K562 (cell line): ENCODE measurements around the gene SRGAP2C.
"Not testable (repeated sequence)": the region's sequence is repeated elsewhere in the genome, so short reads cannot be mapped to it uniquely, and the experiment has no call there.

ENCODE experiments used
- FOXJ2 ChIP-seq: fragments of 200-800 bp; sonication (Bioruptor generic); IDR thresholded peaks from 2 replicates; pipeline ENCODE4 v1.6.1; 2016; ENCODE audit warnings: missing genetic modification characterization, missing compliant biosample characterization
- KLF1 ChIP-seq: fragments of 450-650 bp; IDR thresholded peaks from 2 replicates; pipeline ENCODE4 v1.6.1; 2016; ENCODE audit warnings: missing genetic modification characterization, missing compliant biosample characterization
- NR2C1 ChIP-seq, 2 experiments: fragments of 450-650 bp; IDR thresholded peaks; 2 replicates each; pipeline ENCODE4 v1.6.1; 2017; ENCODE audit warnings: mild to moderate bottlenecking in 2 of 2, antibody characterized with exemption in 1 of 2, inconsistent platforms in 1 of 2, missing compliant biosample characterization in 1 of 2, missing genetic modification characterization in 1 of 2
- RBM39 ChIP-seq: fragments of 200-400 bp; formaldehyde crosslinking; optimal IDR thresholded peaks from 2 replicates; pipeline ENCODE3; 2018; ENCODE audit warnings: low read depth, low read length
- TCF7L2 ChIP-seq: fragments of 150-350 bp; IDR thresholded peaks from 2 replicates; pipeline ENCODE4 v1.6.1; 2016; ENCODE audit warnings: low read depth, mild to moderate bottlenecking, low read length, moderate library complexity
- U2AF2 ChIP-seq: fragments of 200-400 bp; formaldehyde crosslinking; optimal IDR thresholded peaks from 2 replicates; pipeline ENCODE3; 2017; ENCODE audit warnings: low read depth, mild to moderate bottlenecking, low read length
- ZFP30 ChIP-seq: fragments of 250-450 bp; sonication (Bioruptor Pico); IDR thresholded peaks from 2 replicates; pipeline ENCODE4 v1.8.0; 2022; ENCODE audit warnings: moderate library complexity, mild to moderate bottlenecking, inconsistent platforms, borderline replicate concordance
- ZNF445 ChIP-seq: fragments of 250-450 bp; sonication (Bioruptor Pico); IDR thresholded peaks from 2 replicates; pipeline ENCODE4 v1.4.0; 2020; ENCODE audit warnings: low read depth, mild to moderate bottlenecking, moderate library complexity
- ZNF695 ChIP-seq: fragments of 450-650 bp; formaldehyde crosslinking; IDR thresholded peaks from 2 replicates; pipeline ENCODE4 v1.4.0; 2020; ENCODE audit warnings: mild to moderate bottlenecking, moderate library complexity
- ZNF766 ChIP-seq: fragments of 200-800 bp; sonication (Bioruptor generic); conservative IDR thresholded peaks from 2 replicates; pipeline ENCODE4 v1.6.1; 2016; ENCODE audit warnings: missing genetic modification characterization, missing compliant biosample characterization
- ZSCAN29 ChIP-seq: fragments of 450-650 bp; IDR thresholded peaks from 2 replicates; pipeline ENCODE4 v1.6.1; 2017
- TF ChIP-seq, protein P1 (sequence below), 3 experiments: IDR thresholded peaks in 2 of 3; conservative IDR thresholded peaks in 1 of 3; 2 replicates each; pipeline ENCODE4 v1.5.1; 2011 to 2012; ENCODE audit warnings: low read length in 3 of 3, mild to moderate bottlenecking in 3 of 3, control low read depth in 2 of 3, improper control_type of control experiment in 1 of 3, inconsistent platforms in 1 of 3, low read depth in 1 of 3, mixed read lengths in 1 of 3, moderate library complexity in 1 of 3; ENCODE audit not compliant: insufficient read depth in 2 of 3
- TF ChIP-seq, protein P2 (sequence below): fragments of 450-650 bp; formaldehyde crosslinking; IDR thresholded peaks from 2 replicates; pipeline ENCODE4 v1.4.0; 2022; ENCODE audit warnings: missing genetic modification characterization

GRCh38 chr1:121278202-121278601, 93.4 kb downstream of the SRGAP2C start:
- TF ChIP-seq, protein P1, sequence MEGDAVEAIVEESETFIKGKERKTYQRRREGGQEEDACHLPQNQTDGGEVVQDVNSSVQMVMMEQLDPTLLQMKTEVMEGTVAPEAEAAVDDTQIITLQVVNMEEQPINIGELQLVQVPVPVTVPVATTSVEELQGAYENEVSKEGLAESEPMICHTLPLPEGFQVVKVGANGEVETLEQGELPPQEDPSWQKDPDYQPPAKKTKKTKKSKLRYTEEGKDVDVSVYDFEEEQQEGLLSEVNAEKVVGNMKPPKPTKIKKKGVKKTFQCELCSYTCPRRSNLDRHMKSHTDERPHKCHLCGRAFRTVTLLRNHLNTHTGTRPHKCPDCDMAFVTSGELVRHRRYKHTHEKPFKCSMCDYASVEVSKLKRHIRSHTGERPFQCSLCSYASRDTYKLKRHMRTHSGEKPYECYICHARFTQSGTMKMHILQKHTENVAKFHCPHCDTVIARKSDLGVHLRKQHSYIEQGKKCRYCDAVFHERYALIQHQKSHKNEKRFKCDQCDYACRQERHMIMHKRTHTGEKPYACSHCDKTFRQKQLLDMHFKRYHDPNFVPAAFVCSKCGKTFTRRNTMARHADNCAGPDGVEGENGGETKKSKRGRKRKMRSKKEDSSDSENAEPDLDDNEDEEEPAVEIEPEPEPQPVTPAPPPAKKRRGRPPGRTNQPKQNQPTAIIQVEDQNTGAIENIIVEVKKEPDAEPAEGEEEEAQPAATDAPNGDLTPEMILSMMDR (IDR thresholded peaks at IDR 0.05 in 2 of 3, conservative IDR thresholded peaks at IDR 0.05 in 1 of 3; ENCODE audit: insufficient read depth in 2 of 3, low read depth in 1 of 3, low read length in 3 of 3) = not testable (repeated sequence)
- TF ChIP-seq ZNF695 (CRISPR knock-in tag); NR2C1 (IDR thresholded peaks at IDR 0.05); NR2C1 (tag; IDR thresholded peaks at IDR 0.05); ZSCAN29; U2AF2; RBM39; TCF7L2; ZNF766 (CRISPR knock-in tag); ZFP30 (CRISPR knock-in tag); FOXJ2 (tag); KLF1 (tag); ZNF445: not testable (repeated sequence)
- TF ChIP-seq, protein P2, sequence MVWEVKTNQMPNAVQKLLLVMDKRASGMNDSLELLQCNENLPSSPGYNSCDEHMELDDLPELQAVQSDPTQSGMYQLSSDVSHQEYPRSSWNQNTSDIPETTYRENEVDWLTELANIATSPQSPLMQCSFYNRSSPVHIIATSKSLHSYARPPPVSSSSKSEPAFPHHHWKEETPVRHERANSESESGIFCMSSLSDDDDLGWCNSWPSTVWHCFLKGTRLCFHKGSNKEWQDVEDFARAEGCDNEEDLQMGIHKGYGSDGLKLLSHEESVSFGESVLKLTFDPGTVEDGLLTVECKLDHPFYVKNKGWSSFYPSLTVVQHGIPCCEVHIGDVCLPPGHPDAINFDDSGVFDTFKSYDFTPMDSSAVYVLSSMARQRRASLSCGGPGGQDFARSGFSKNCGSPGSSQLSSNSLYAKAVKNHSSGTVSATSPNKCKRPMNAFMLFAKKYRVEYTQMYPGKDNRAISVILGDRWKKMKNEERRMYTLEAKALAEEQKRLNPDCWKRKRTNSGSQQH (CRISPR knock-in tag) = not testable (repeated sequence)
